Measurements from ENCODE around the gene GPX4.

DNA sequence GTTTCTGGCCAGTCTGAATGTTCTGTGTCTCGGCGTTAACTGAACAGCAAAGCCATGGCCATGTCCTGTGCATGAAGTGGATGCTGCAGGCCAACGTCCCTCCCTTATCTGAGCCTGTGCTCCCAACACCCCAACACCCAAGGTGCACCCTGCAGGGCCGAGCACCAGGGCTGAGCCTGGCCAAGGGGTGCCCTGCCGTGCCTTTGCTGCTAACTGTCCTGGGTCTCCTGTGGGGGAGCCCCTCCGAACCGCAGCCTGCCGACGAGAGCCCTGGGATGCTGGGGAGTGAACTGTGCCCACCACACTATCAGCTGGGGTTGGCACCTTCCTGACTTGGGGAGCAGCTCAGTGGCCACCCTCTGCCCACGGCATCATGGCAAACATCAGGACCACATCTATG, 17.6 kb downstream of the GPX4 start:
- TF ChIP-seq CTCF (conservative IDR thresholded peaks at IDR 0.05; ENCODE audit: low read length): no peak
- no peak for TF ChIP-seq EZH2phosphoT487 (IDR thresholded peaks at IDR 0.05; ENCODE audit: borderline replicate concordance, low read depth, low read length)

Measured in OCI-LY7 (cell line).